Cerebellar nuclear complex (tissue), 1 donor: Measurements from ENCODE around the gene DNMT3B.

ENCODE experiments used
- DNase-seq, 2 experiments: peaks; one replicate each; lab custom pipeline; 2025; lab: John Stamatoyannopoulos, UW

The DNMT3B gene

GRCh38 chr20:32823737-32824588 is 61.8 kb downstream of the DNMT3B start:
- DNase-seq: no peak

GRCh38 chr20:32828029-32828680 is 66.0 kb downstream of the DNMT3B start:
- DNase-seq: no peak

- no peak for DNase-seq
These were observed 67.3 kb downstream of the DNMT3B start for GRCh38 chr20:32829311-32830005.

GRCh38 chr20:32830437-32830836 is 68.3 kb downstream of the DNMT3B start:
- DNase-seq: no peak

GRCh38 chr20:32831982-32832381 is 69.8 kb downstream of the DNMT3B start:
- DNase-seq: no peak

- no peak for DNase-seq
These were observed 70.5 kb downstream of the DNMT3B start for GRCh38 chr20:32832664-32833063.

- no peak for DNase-seq
These were observed 72.8 kb downstream of the DNMT3B start for GRCh38 chr20:32834972-32835371.

GRCh38 chr20:32837157-32837556 is 75.0 kb downstream of the DNMT3B start:
- no peak for DNase-seq

GRCh38 chr20:32839227-32839981 is 77.2 kb downstream of the DNMT3B start:
- no peak for DNase-seq

GRCh38 chr20:32839982-32840285 is 77.7 kb downstream of the DNMT3B start:
- no peak for DNase-seq

GRCh38 chr20:32841174-32841573 is 79.0 kb downstream of the DNMT3B start:
- DNase-seq: no peak

- DNase-seq: no peak
These were observed 79.4 kb downstream of the DNMT3B start for GRCh38 chr20:32841632-32842031.

- no peak for DNase-seq
These were observed 80.7 kb downstream of the DNMT3B start for GRCh38 chr20:32842688-32843524.

- no peak for DNase-seq
These were observed 83.6 kb downstream of the DNMT3B start for GRCh38 chr20:32845786-32846185.

- no peak for DNase-seq
These were observed 84.7 kb downstream of the DNMT3B start for GRCh38 chr20:32846852-32847251.

GRCh38 chr20:32847964-32848363 is 85.8 kb downstream of the DNMT3B start:
- no peak for DNase-seq

GRCh38 chr20:32848846-32849245 is 86.7 kb downstream of the DNMT3B start:
- no peak for DNase-seq

- no peak for DNase-seq
These were observed 87.4 kb downstream of the DNMT3B start for GRCh38 chr20:32849577-32849976.

- DNase-seq: peak; percentile 18 to 57
These were observed 93.2 kb downstream of the DNMT3B start for GRCh38 chr20:32855387-32855786.

- no peak for DNase-seq
These were observed 96.0 kb downstream of the DNMT3B start for GRCh38 chr20:32858189-32858588.
